PC-3 (cell line): ENCODE data around the gene GET3. TPM values are rescaled to one million over a fixed set of nuclear protein-coding genes. Genes with fewer than 3 reads are reported as not detected.

Experiments
- ATAC-seq: fragments of 200-7000 bp; cut with Tn5 transposase; 2 replicates; pipeline ENCODE4 v1.9.1; 2020; ENCODE audit warnings: mild to moderate bottlenecking, moderate library complexity
- BruUV-seq: library from RNA; stranded (reverse); fragments of 400-500 nt; replicated peaks from 2 replicates; lab custom pipeline; 2021; lab: Mats Ljungman, UMichigan
- CTCF ChIA-PET: fragments of 300-600 bp; sonication (Branson Sonifier 250); formaldehyde crosslinking; loops from one replicate; lab custom pipeline; 2022; ENCODE audit warnings: antibody characterized with exemption; lab: Charles Lee
- POLR2A ChIA-PET: fragments of 300-600 bp; sonication (Branson Sonifier 250); formaldehyde crosslinking; loops from one replicate; lab custom pipeline; 2022; ENCODE audit warnings: antibody characterized with exemption; ENCODE audit not compliant: unreplicated experiment; lab: Charles Lee
- DNase-seq: peaks from one replicate; pipeline ENCODE4 v3.0.0-alpha.2; 2015
- H2AFZ ChIP-seq: fragments of 300-600 bp; sonication (generic); 2 replicates; pipeline ENCODE4 v1.6.0; 2016; ENCODE audit warnings: antibody characterized with exemption, low read length
- H3F3A ChIP-seq: fragments of 300-600 bp; sonication (generic); one replicate; pipeline ENCODE4 v1.6.0; 2017; ENCODE audit warnings: antibody characterized with exemption, low read length, control low read depth, mild to moderate bottlenecking; ENCODE audit not compliant: unreplicated experiment
- H3K27ac ChIP-seq: fragments of 300-600 bp; sonication (generic); 2 replicates; pipeline ENCODE4 v1.5.1; 2016; ENCODE audit warnings: mild to moderate bottlenecking, low read length
- H3K27me3 ChIP-seq: fragments of 300-600 bp; sonication (generic); 2 replicates; pipeline ENCODE4 v1.6.1; 2016; ENCODE audit warnings: low read length, mixed read lengths
- H3K36me3 ChIP-seq: fragments of 300-600 bp; sonication (generic); 2 replicates; pipeline ENCODE4 v1.6.1; 2016; ENCODE audit warnings: low read depth, mixed run types, low read length, mixed read lengths
- H3K4me1 ChIP-seq: fragments of 300-600 bp; sonication (generic); 2 replicates; pipeline ENCODE4 v1.5.1; 2016; ENCODE audit warnings: low read length; ENCODE audit not compliant: insufficient read depth
- H3K4me2 ChIP-seq: fragments of 300-600 bp; sonication (generic); 2 replicates; pipeline ENCODE4 v1.6.0; 2016; ENCODE audit warnings: low read length
- H3K4me3 ChIP-seq: fragments of 300-600 bp; sonication (generic); 2 replicates; pipeline ENCODE4 v1.5.1; 2016; ENCODE audit warnings: mild to moderate bottlenecking, low read length, mixed read lengths
- H3K79me2 ChIP-seq: fragments of 300-600 bp; sonication (generic); 2 replicates; pipeline ENCODE4 v1.6.1; 2017; ENCODE audit warnings: low read length, mixed read lengths
- H3K9ac ChIP-seq: fragments of 300-600 bp; sonication (generic); 2 replicates; pipeline ENCODE4 v1.6.0; 2016; ENCODE audit warnings: mild to moderate bottlenecking, low read length
- H3K9me2 ChIP-seq: fragments of 300-600 bp; sonication (generic); replicated peaks from 2 replicates; pipeline ENCODE4 v1.6.1; 2016; ENCODE audit warnings: mixed run types, low read length, mixed read lengths
- H3K9me3 ChIP-seq: fragments of 300-600 bp; sonication (generic); 2 replicates; pipeline ENCODE4 v1.6.1; 2016; ENCODE audit warnings: low read length, mixed read lengths
- H4K20me1 ChIP-seq: fragments of 300-600 bp; sonication (generic); 2 replicates; pipeline ENCODE4 v1.6.1; 2016; ENCODE audit warnings: low read length, mixed read lengths
- EZH2 ChIP-seq: fragments of 300-600 bp; sonication (generic); IDR thresholded peaks from one replicate; pipeline ENCODE4 v1.6.1; 2017; ENCODE audit warnings: antibody characterized with exemption, mild to moderate bottlenecking, low read length; ENCODE audit not compliant: unreplicated experiment
- EZH2phosphoT487 ChIP-seq: fragments of 300-600 bp; sonication (generic); IDR thresholded peaks from 2 replicates; pipeline ENCODE4 v1.6.1; 2018; ENCODE audit warnings: mild to moderate bottlenecking, antibody characterized with exemption, low read length, borderline replicate concordance
- intact Hi-C: fragments of 100-400 bp; cut with micrococcal nuclease; formaldehyde crosslinking; loops from 2 replicates; pipeline ENCODE4 v1.9.0; 2023
- total RNA-seq: library from RNA; depleted of rRNA; stranded (reverse); fragments of >200 nt; gene quantifications from 2 replicates; pipeline ENCODE4 v1.2.3, GENCODE V29; 2014
- TF ChIP-seq, protein P1 (sequence below): fragments of 300-600 bp; sonication (generic); conservative IDR thresholded peaks from 2 replicates; pipeline ENCODE4 v1.5.1; 2017; ENCODE audit warnings: antibody characterized with exemption, low read depth, mild to moderate bottlenecking, low read length

The GET3 gene
- total RNA-seq, 1 experiment from 2014 or later: 264 TPM

DNA sequence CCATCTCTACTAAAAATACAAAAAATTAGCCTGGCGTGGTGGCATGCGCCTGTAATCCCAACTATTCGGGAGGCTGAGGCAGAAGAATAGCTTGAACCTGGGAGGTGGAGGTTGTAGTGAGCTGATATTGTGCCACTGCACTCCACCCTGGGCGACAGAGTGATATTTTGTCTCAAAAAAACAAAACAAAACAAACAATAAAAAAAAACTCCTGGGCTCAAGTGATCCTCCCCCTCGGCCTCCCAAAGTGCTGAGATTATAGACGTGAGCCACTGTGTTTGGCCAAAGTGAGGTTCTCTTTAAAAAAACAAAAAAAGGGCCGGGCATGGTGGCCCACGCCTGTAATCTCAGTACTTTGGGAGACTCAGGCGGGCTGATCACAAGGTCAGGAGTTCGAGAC lies 50.2 kb downstream of the GET3 start:
- H4K20me1 ChIP-seq: peaks cover 10% of the 10 kb centered on the region

DNA sequence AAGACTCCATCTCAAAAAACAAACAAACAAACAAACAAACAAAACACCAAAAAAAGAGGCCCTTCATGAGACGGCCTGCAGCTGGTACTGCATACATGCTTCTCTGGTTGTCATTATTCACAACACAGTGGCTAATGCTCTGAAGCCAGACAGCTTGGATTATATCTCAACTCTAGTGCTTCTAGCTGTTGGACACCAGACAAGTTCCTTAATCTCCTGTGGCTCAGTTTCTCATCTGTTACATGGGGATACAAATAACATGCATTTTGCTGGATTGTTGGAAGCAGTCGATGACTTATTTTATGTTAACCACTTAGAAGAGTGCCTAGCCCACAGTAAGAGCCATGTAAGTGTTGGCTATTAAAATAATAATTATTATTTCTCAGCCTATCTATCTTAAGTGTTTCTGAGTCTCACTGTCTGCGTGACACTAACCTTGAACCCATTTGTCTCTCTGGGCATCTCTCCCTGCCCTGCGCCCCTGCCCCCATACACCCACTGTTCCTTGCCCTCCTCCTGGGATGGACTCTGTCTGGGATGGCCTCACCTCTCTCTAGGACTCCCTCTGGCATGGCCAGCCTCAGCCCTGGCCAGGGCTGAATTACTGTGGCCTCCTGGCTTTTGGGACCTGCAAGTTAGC lies 50.9 kb downstream of the GET3 start:
- Histone ChIP-seq H3K4me3 (peak overlapping the region; percentile 90; the same call in 1 of the 2 replicates), H3K27me3 (no peaks in the 10 kb centered on the region), H3K4me2 (peak overlapping the region; percentile 92), H3F3A (peaks cover 15% of the 10 kb centered on the region), H3K79me2 (peaks cover 19% of the 10 kb centered on the region), H4K20me1 (peaks cover 16% of the 10 kb centered on the region), H3K4me1 (peaks cover 66% of the 10 kb centered on the region), H3K36me3 (no peaks in the 10 kb centered on the region), H3K27ac (peak overlapping the region; percentile 69), H3K9me3 (no peaks in the 10 kb centered on the region), H3K9ac (no peak overlapping the region), H3K9me2 (no peaks in the 10 kb centered on the region), H2AFZ (no peak overlapping the region)
- BruUV-seq: no TSS peak
- intact Hi-C loops: no loop called here
- POLR2A ChIA-PET: no interaction called here
- DNase-seq (no peak), ATAC-seq (no peak)
- CTCF ChIA-PET: no interaction called here
- TF ChIP-seq EZH2phosphoT487 (no peak), EZH2 (no peak)
- TF ChIP-seq, protein P1, sequence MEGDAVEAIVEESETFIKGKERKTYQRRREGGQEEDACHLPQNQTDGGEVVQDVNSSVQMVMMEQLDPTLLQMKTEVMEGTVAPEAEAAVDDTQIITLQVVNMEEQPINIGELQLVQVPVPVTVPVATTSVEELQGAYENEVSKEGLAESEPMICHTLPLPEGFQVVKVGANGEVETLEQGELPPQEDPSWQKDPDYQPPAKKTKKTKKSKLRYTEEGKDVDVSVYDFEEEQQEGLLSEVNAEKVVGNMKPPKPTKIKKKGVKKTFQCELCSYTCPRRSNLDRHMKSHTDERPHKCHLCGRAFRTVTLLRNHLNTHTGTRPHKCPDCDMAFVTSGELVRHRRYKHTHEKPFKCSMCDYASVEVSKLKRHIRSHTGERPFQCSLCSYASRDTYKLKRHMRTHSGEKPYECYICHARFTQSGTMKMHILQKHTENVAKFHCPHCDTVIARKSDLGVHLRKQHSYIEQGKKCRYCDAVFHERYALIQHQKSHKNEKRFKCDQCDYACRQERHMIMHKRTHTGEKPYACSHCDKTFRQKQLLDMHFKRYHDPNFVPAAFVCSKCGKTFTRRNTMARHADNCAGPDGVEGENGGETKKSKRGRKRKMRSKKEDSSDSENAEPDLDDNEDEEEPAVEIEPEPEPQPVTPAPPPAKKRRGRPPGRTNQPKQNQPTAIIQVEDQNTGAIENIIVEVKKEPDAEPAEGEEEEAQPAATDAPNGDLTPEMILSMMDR: no peak

More for the DNA sequence above, 50.2 kb downstream of the GET3 start:
- no peak for ATAC-seq
- H3K4me2 ChIP-seq: no peak overlapping the region
- H3K36me3 ChIP-seq: no peaks in the 10 kb centered on the region
- peaks cover 73% of the 10 kb centered on the region for H3K4me1 ChIP-seq
- ChIA-PET CTCF (interaction anchor here (0.6 kb wide), 1 partner anchor 122 kb away, joined by 3 read pairs; no protein-coding TSS in a partner anchor), POLR2A (no interaction called here)
- BruUV-seq: no TSS peak
- H2AFZ ChIP-seq: no peak overlapping the region
- H3K9ac ChIP-seq: no peak overlapping the region
- intact Hi-C loops: no loop called here
- H3K27me3 ChIP-seq: no peaks in the 10 kb centered on the region
- H3K9me3 ChIP-seq: no peaks in the 10 kb centered on the region
- peaks cover 12% of the 10 kb centered on the region for H3K79me2 ChIP-seq
- no peak overlapping the region for H3K27ac ChIP-seq
- no peaks in the 10 kb centered on the region for H3K9me2 ChIP-seq
- H3K4me3 ChIP-seq: no peak overlapping the region
- TF ChIP-seq, protein P1: no peak
- TF ChIP-seq EZH2: no peak
- TF ChIP-seq EZH2phosphoT487: no peak
- peaks cover 9% of the 10 kb centered on the region for H3F3A ChIP-seq
- DNase-seq: no peak

DNA sequence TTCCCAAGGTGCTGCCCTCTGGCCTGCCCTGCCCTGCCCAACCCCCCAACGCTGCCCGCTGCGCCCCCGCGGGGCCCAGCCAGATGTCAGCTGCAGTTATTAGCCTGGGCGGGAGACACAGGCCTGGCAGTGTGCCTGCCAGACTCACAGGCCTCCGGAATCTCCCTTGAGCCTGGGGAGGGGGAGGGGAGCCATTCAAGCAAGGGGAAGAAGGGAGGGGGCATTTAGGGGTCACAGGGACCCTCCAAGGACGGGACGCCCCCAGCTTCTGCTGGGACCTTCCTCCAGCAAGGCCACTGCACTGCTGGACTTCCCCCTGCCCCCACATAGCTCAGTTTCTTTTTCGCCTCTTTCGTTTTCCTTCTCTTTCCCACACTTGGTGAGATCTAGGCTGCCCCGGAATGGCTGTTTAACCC lies 51.4 kb downstream of the GET3 start:
- H3F3A ChIP-seq: peaks cover 12% of the 10 kb centered on the region
- H3K4me2 ChIP-seq: peak overlapping the region; percentile 92
- no peak for TF ChIP-seq EZH2phosphoT487
- TF ChIP-seq, protein P1: 0 out of 2 replicates have a peak, but pooled peaks have one; percentile 17
- H3K27ac ChIP-seq: peak overlapping the region; percentile 69
- ATAC-seq: no peak
- peaks cover 16% of the 10 kb centered on the region for H4K20me1 ChIP-seq
- peak overlapping the region; percentile 52 for H3K9ac ChIP-seq
- peak; percentile 63 for DNase-seq
- peak overlapping the region; percentile 90; the same call in 1 of the 2 replicates for H3K4me3 ChIP-seq
- CTCF ChIA-PET: interaction anchor here (0.7 kb wide), 1 partner anchor 10 kb away, joined by 4 read pairs; no protein-coding TSS in a partner anchor
- POLR2A ChIA-PET: no interaction called here
- no peaks in the 10 kb centered on the region for H3K36me3 ChIP-seq
- intact Hi-C loops: no loop called here
- no peaks in the 10 kb centered on the region for H3K9me2 ChIP-seq
- no peaks in the 10 kb centered on the region for H3K27me3 ChIP-seq
- no peaks in the 10 kb centered on the region for H3K9me3 ChIP-seq
- peaks cover 61% of the 10 kb centered on the region for H3K4me1 ChIP-seq
- BruUV-seq: TSS peak; percentile 27
- H3K79me2 ChIP-seq: peaks cover 21% of the 10 kb centered on the region
- H2AFZ ChIP-seq: 0 out of 2 replicates have a peak overlapping the region, but pooled peaks have one; percentile 10
